ENCODE data around the gene NMNAT3. TPM values are rescaled to one million over a fixed set of nuclear protein-coding genes. Genes with fewer than 3 reads are reported as not detected.

Gene NMNAT3
- polyA plus RNA-seq, 2 of the 4 experiments (the other 2 are of a cell fraction): 1.2 to 2.9 TPM

DNA sequence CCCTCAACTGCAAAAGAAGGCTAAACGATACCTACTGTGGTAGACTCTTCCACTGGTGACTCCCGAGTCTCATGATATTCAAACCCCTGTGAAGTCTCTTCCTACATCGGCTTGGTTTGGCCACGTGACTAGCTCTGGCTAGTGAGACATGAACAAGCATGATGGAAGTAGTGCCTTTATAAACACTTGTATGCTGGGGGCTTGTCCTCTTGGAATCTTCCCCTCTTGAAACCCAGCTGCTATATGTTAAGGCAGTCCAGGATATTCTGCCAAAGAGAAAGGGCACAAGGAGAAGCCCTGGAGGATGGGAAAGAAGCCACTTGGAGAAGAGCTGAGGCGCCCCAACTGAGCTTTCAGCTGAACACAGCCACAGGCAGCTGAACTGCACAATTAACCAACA lies 154.6 kb downstream of the NMNAT3 start:
- no peak for DNase-seq (ENCODE audit: low read depth in 1 of 2, low spot score in 1 of 2)
- H3K4me3 ChIP-seq: no peak overlapping the region
- WGBS (ENCODE audit: missing lambda C conversion rate): 34% methylated on average over 5 of the region's 5 CpGs
- no peak for TF ChIP-seq NPAS2 (CRISPR knock-in tag; IDR thresholded peaks at IDR 0.05; ENCODE audit: borderline replicate concordance)
- TF ChIP-seq CHD2 (IDR thresholded peaks at IDR 0.05; ENCODE audit: low read length, partially characterized antibody): no peak
- TF ChIP-seq, protein P1, sequence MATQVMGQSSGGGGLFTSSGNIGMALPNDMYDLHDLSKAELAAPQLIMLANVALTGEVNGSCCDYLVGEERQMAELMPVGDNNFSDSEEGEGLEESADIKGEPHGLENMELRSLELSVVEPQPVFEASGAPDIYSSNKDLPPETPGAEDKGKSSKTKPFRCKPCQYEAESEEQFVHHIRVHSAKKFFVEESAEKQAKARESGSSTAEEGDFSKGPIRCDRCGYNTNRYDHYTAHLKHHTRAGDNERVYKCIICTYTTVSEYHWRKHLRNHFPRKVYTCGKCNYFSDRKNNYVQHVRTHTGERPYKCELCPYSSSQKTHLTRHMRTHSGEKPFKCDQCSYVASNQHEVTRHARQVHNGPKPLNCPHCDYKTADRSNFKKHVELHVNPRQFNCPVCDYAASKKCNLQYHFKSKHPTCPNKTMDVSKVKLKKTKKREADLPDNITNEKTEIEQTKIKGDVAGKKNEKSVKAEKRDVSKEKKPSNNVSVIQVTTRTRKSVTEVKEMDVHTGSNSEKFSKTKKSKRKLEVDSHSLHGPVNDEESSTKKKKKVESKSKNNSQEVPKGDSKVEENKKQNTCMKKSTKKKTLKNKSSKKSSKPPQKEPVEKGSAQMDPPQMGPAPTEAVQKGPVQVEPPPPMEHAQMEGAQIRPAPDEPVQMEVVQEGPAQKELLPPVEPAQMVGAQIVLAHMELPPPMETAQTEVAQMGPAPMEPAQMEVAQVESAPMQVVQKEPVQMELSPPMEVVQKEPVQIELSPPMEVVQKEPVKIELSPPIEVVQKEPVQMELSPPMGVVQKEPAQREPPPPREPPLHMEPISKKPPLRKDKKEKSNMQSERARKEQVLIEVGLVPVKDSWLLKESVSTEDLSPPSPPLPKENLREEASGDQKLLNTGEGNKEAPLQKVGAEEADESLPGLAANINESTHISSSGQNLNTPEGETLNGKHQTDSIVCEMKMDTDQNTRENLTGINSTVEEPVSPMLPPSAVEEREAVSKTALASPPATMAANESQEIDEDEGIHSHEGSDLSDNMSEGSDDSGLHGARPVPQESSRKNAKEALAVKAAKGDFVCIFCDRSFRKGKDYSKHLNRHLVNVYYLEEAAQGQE (IDR thresholded peaks at IDR 0.05): no peak
- TF ChIP-seq, protein P2, sequence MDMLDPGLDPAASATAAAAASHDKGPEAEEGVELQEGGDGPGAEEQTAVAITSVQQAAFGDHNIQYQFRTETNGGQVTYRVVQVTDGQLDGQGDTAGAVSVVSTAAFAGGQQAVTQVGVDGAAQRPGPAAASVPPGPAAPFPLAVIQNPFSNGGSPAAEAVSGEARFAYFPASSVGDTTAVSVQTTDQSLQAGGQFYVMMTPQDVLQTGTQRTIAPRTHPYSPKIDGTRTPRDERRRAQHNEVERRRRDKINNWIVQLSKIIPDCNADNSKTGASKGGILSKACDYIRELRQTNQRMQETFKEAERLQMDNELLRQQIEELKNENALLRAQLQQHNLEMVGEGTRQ (IDR thresholded peaks at IDR 0.05): no peak
- TF ChIP-seq, protein P3, sequence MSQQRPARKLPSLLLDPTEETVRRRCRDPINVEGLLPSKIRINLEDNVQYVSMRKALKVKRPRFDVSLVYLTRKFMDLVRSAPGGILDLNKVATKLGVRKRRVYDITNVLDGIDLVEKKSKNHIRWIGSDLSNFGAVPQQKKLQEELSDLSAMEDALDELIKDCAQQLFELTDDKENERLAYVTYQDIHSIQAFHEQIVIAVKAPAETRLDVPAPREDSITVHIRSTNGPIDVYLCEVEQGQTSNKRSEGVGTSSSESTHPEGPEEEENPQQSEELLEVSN (IDR thresholded peaks at IDR 0.05; ENCODE audit: borderline replicate concordance, low read depth): no peak
- TF ChIP-seq, protein P4, sequence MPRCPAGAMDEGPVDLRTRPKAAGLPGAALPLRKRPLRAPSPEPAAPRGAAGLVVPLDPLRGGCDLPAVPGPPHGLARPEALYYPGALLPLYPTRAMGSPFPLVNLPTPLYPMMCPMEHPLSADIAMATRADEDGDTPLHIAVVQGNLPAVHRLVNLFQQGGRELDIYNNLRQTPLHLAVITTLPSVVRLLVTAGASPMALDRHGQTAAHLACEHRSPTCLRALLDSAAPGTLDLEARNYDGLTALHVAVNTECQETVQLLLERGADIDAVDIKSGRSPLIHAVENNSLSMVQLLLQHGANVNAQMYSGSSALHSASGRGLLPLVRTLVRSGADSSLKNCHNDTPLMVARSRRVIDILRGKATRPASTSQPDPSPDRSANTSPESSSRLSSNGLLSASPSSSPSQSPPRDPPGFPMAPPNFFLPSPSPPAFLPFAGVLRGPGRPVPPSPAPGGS (IDR thresholded peaks at IDR 0.05): no peak
- TF ChIP-seq, protein P5, sequence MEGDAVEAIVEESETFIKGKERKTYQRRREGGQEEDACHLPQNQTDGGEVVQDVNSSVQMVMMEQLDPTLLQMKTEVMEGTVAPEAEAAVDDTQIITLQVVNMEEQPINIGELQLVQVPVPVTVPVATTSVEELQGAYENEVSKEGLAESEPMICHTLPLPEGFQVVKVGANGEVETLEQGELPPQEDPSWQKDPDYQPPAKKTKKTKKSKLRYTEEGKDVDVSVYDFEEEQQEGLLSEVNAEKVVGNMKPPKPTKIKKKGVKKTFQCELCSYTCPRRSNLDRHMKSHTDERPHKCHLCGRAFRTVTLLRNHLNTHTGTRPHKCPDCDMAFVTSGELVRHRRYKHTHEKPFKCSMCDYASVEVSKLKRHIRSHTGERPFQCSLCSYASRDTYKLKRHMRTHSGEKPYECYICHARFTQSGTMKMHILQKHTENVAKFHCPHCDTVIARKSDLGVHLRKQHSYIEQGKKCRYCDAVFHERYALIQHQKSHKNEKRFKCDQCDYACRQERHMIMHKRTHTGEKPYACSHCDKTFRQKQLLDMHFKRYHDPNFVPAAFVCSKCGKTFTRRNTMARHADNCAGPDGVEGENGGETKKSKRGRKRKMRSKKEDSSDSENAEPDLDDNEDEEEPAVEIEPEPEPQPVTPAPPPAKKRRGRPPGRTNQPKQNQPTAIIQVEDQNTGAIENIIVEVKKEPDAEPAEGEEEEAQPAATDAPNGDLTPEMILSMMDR (IDR thresholded peaks at IDR 0.05): no peak
- no peak for TF ChIP-seq KDM5A (IDR thresholded peaks at IDR 0.05)
- no peak for TF ChIP-seq HOXB13 (CRISPR knock-in tag; IDR thresholded peaks at IDR 0.05; ENCODE audit: low read depth)
- TF ChIP-seq SREBF2 (IDR thresholded peaks at IDR 0.05): no peak
- TF ChIP-seq CBX8 (IDR thresholded peaks at IDR 0.05): no peak
- TF ChIP-seq FOSL2 (IDR thresholded peaks at IDR 0.05): no peak
- no peak for TF ChIP-seq FOSL2 (CRISPR knock-in tag; IDR thresholded peaks at IDR 0.05)
- TF ChIP-seq, protein P6, sequence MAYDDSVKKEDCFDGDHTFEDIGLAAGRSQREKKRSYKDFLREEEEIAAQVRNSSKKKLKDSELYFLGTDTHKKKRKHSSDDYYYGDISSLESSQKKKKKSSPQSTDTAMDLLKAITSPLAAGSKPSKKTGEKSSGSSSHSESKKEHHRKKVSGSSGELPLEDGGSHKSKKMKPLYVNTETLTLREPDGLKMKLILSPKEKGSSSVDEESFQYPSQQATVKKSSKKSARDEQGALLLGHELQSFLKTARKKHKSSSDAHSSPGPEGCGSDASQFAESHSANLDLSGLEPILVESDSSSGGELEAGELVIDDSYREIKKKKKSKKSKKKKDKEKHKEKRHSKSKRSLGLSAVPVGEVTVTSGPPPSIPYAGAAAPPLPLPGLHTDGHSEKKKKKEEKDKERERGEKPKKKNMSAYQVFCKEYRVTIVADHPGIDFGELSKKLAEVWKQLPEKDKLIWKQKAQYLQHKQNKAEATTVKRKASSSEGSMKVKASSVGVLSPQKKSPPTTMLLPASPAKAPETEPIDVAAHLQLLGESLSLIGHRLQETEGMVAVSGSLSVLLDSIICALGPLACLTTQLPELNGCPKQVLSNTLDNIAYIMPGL (CRISPR knock-in tag; IDR thresholded peaks at IDR 0.05; ENCODE audit: borderline replicate concordance): no peak
- no peak for TF ChIP-seq HEYL (CRISPR knock-in tag; IDR thresholded peaks at IDR 0.05)
- TF ChIP-seq EHF (CRISPR knock-in tag; IDR thresholded peaks at IDR 0.05): no peak
- TF ChIP-seq NFE2L2 (conservative IDR thresholded peaks at IDR 0.05; ENCODE audit: low read length): no peak
- TF ChIP-seq MAFK (IDR thresholded peaks at IDR 0.05; ENCODE audit: partially characterized antibody): no peak
- no peaks in the 10 kb centered on the region for H3K4me1 ChIP-seq
- H3K4me2 ChIP-seq: no peak overlapping the region
- POLR2A ChIA-PET: no interaction called here
- H3K27ac ChIP-seq: no peak overlapping the region
- CTCF ChIA-PET: interaction anchor here (1.0 kb wide), 1 partner anchor 19 kb away, joined by 3 read pairs; no protein-coding TSS in a partner anchor
- no peak for ATAC-seq
- no peaks in the 10 kb centered on the region for H3K9me3 ChIP-seq
- no peak for FAIRE-seq

Data from A549 (cell line).